Immature natural killer cell (primary cell): ENCODE results near the gene DDIT4. TPM values are rescaled to one million over a fixed set of nuclear protein-coding genes. Genes with fewer than 3 reads are reported as not detected.
A peak's percentile ranks its signal among the peaks of the same experiment; 100 is the strongest.

Experiments used
- DNase-seq, 3 donors: peaks; one replicate each; pipeline ENCODE4 v3.0.0; 2022; ENCODE audit warnings: mixed read lengths in 1 of 3
- H3K27ac Mint-ChIP-seq, 6 donors: one replicate each; pipeline ENCODE4 v1.8.0; 2020; ENCODE audit warnings: mixed read lengths in 6 of 6, mild to moderate bottlenecking in 5 of 6, inconsistent platforms in 4 of 6, moderate library complexity in 3 of 6
- H3K27me3 Mint-ChIP-seq, 3 donors: one replicate each; pipeline ENCODE4 v1.8.0; 2020 to 2021; ENCODE audit warnings: low read depth in 3 of 3, mild to moderate bottlenecking in 3 of 3, mixed read lengths in 3 of 3, moderate library complexity in 3 of 3, inconsistent platforms in 1 of 3
- H3K36me3 Mint-ChIP-seq, 3 donors: one replicate each; pipeline ENCODE4 v1.8.0; 2020; ENCODE audit warnings: mixed read lengths in 3 of 3, inconsistent platforms in 2 of 3, mild to moderate bottlenecking in 2 of 3
- H3K4me1 Mint-ChIP-seq, 2 donors: one replicate each; pipeline ENCODE4 v1.8.0; 2020; ENCODE audit warnings: inconsistent platforms in 2 of 2, mild to moderate bottlenecking in 2 of 2, mixed read lengths in 2 of 2, moderate library complexity in 1 of 2
- H3K4me3 Mint-ChIP-seq, 5 donors: one replicate each; pipeline ENCODE4 v1.8.0; 2020; ENCODE audit warnings: mild to moderate bottlenecking in 5 of 5, mixed read lengths in 5 of 5, inconsistent platforms in 3 of 5, moderate library complexity in 3 of 5
- H3K9me3 Mint-ChIP-seq, 6 donors: one replicate each; pipeline ENCODE4 v1.8.0; 2020; ENCODE audit warnings: mild to moderate bottlenecking in 6 of 6, mixed read lengths in 6 of 6, inconsistent platforms in 4 of 6, moderate library complexity in 3 of 6
- polyA plus RNA-seq, 3 donors: library from polyadenylated mRNA; unstranded; fragments of 300-500 nt; fragmentation: Illumina TruSeq; gene quantifications; one replicate each; pipeline ENCODE4 v1.2.3, GENCODE V29; 2021

The DDIT4 gene
- polyA plus RNA-seq, 3 donors from 2014 or later, result 437 to 876 (median 450) TPM

GRCh38 chr10:72315611-72316385 is 42.1 kb downstream of the DDIT4 start:
- Mint-ChIP-seq H3K4me3 (peak overlapping the region in 3 of 5 donors; percentile 34 to 78 (median 64)), H3K9me3 (no peaks in the 10 kb centered on the region), H3K27me3 (peaks cover 2 to 17% (median 15%) of the 10 kb centered on the region in 3 donors), H3K27ac (peak overlapping the region; percentile 70 to 96 (median 77)), H3K4me1 (peaks cover 52 to 57% of the 10 kb centered on the region in 2 donors), H3K36me3 (no peaks in the 10 kb centered on the region)
- DNase-seq, result no peak

- Mint-ChIP-seq H3K27ac (peak overlapping the region; percentile 70 to 96 (median 77)), H3K36me3 (no peaks in the 10 kb centered on the region), H3K27me3 (peaks cover 2 to 18% (median 15%) of the 10 kb centered on the region in 3 donors), H3K4me1 (peaks cover 55 to 59% of the 10 kb centered on the region in 2 donors), H3K9me3 (no peaks in the 10 kb centered on the region), H3K4me3 (peak overlapping the region in 2 of 5 donors; percentile 34 to 64)
- DNase-seq, result no peak
Observed at GRCh38 chr10:72316386-72316700, 42.6 kb downstream of the DDIT4 start.

GRCh38 chr10:72316748-72317435 is 43.2 kb downstream of the DDIT4 start:
- no peaks in the 10 kb centered on the region for H3K9me3 Mint-ChIP-seq
- peaks cover 50 to 61% of the 10 kb centered on the region in 2 donors for H3K4me1 Mint-ChIP-seq
- peaks cover 2 to 18% (median 13%) of the 10 kb centered on the region in 3 donors for H3K27me3 Mint-ChIP-seq
- no peaks in the 10 kb centered on the region for H3K36me3 Mint-ChIP-seq
- DNase-seq, result peak in 1 of 3 donors; percentile 48
- peak overlapping the region in 4 of 5 donors; percentile 33 to 71 (median 58) for H3K4me3 Mint-ChIP-seq
- peak overlapping the region; percentile 85 to 98 (median 90) for H3K27ac Mint-ChIP-seq

GRCh38 chr10:72318418-72319262 is 44.9 kb downstream of the DDIT4 start:
- Mint-ChIP-seq H3K4me3 (peak overlapping the region; percentile 68 to 94 (median 80)), H3K9me3 (no peaks in the 10 kb centered on the region), H3K27me3 (peaks cover 2 to 18% (median 13%) of the 10 kb centered on the region in 3 donors), H3K27ac (peak overlapping the region; percentile 94 to 99 (median 97)), H3K36me3 (no peaks in the 10 kb centered on the region), H3K4me1 (peaks cover 54 to 72% of the 10 kb centered on the region in 2 donors)
- no peak for DNase-seq

- peaks cover 64 to 80% of the 10 kb centered on the region in 2 donors for H3K4me1 Mint-ChIP-seq
- no peaks in the 10 kb centered on the region for H3K36me3 Mint-ChIP-seq
- peak overlapping the region; percentile 74 to 94 (median 80) for H3K4me3 Mint-ChIP-seq
- peaks cover 3 to 16% (median 14%) of the 10 kb centered on the region in 3 donors for H3K27me3 Mint-ChIP-seq
- peak; percentile 93 to 95 (median 94) for DNase-seq
- peak overlapping the region; percentile 97 to 100 (median 98) for H3K27ac Mint-ChIP-seq
- H3K9me3 Mint-ChIP-seq, result no peaks in the 10 kb centered on the region
Observed at GRCh38 chr10:72319416-72320254, 45.9 kb downstream of the DDIT4 start.

- H3K27me3 Mint-ChIP-seq, result peaks cover 4 to 16% (median 16%) of the 10 kb centered on the region in 3 donors
- H3K9me3 Mint-ChIP-seq, result no peaks in the 10 kb centered on the region
- H3K27ac Mint-ChIP-seq, result peak overlapping the region; percentile 97 to 100 (median 98)
- no peak for DNase-seq
- H3K4me1 Mint-ChIP-seq, result peaks cover 62 to 80% of the 10 kb centered on the region in 2 donors
- H3K4me3 Mint-ChIP-seq, result peak overlapping the region; percentile 74 to 87 (median 80)
- H3K36me3 Mint-ChIP-seq, result no peaks in the 10 kb centered on the region
Observed at GRCh38 chr10:72320676-72321247, 47.0 kb downstream of the DDIT4 start.

- Mint-ChIP-seq H3K9me3 (no peaks in the 10 kb centered on the region), H3K4me1 (peaks cover 58 to 76% of the 10 kb centered on the region in 2 donors), H3K27ac (peak overlapping the region; percentile 97 to 100 (median 98)), H3K36me3 (no peaks in the 10 kb centered on the region), H3K27me3 (peaks cover 4 to 17% (median 16%) of the 10 kb centered on the region in 3 donors), H3K4me3 (no peak overlapping the region)
- DNase-seq, result no peak
Observed at GRCh38 chr10:72321248-72322029, 47.7 kb downstream of the DDIT4 start.

DNA sequence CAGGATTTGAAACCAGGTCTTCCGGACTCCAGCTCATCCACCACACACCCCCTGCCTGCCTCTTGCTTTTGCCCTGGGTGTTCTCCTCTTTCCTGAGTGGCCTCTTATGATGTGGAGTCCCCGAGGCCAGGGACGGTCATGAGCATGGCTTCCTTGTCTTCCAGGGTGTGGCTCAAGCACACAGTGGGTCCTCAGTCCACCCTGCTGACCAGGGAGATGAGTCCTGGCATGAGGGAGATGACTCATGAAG is 48.2 kb downstream of the DDIT4 start:
- Mint-ChIP-seq H3K36me3 (no peaks in the 10 kb centered on the region), H3K4me1 (peaks cover 59 to 77% of the 10 kb centered on the region in 2 donors), H3K27me3 (peaks cover 6 to 22% (median 20%) of the 10 kb centered on the region in 3 donors), H3K27ac (peak overlapping the region; percentile 77 to 99 (median 88)), H3K9me3 (no peaks in the 10 kb centered on the region), H3K4me3 (peak overlapping the region in 4 of 5 donors; percentile 2 to 35 (median 19))
- DNase-seq, result no peak

DNA sequence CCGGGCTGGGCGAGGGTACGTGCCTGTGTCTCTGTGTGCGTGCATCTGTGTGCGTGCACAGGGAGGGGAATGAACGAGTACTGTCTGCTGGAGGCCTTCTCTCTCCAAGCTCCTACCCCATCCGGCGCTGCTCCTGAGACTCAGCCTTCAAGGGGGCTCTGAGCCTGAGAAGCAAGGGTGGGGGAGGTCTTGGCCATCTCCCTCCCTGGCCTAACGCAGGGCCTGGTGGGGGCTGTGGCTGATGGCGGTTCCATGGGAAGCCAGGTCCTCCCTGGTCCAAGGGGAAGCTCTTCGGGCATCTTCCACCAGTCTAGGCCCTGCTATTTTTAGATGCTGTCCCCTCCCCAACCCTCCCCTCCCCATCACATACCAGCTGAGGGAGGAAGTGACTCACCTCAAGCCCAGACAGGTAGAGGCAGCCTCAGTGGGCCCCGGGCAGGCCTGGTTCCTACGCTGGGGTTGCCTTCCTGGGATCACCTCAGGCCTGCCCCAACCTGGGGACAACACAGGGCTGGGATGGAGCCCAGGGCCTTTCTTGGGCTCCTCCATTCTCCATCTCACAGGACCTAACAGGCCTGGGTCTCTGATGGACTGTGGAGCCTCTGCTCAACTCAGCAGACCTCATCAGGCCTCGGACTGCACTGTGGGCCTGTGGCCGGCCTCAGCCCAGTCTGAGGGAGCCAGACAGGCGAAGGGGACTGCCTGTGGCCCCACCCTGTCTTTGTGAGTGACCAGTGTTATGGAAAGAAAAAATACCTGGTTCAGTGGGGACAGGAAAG is 48.7 kb downstream of the DDIT4 start:
- Mint-ChIP-seq H3K4me3 (peak overlapping the region in 3 of 5 donors; percentile 17 to 35 (median 21)), H3K27ac (peak overlapping the region; percentile 77 to 99 (median 88)), H3K36me3 (no peaks in the 10 kb centered on the region), H3K27me3 (peaks cover 7 to 26% (median 20%) of the 10 kb centered on the region in 3 donors), H3K9me3 (no peaks in the 10 kb centered on the region), H3K4me1 (peaks cover 57 to 78% of the 10 kb centered on the region in 2 donors)
- DNase-seq, result no peak

DNA sequence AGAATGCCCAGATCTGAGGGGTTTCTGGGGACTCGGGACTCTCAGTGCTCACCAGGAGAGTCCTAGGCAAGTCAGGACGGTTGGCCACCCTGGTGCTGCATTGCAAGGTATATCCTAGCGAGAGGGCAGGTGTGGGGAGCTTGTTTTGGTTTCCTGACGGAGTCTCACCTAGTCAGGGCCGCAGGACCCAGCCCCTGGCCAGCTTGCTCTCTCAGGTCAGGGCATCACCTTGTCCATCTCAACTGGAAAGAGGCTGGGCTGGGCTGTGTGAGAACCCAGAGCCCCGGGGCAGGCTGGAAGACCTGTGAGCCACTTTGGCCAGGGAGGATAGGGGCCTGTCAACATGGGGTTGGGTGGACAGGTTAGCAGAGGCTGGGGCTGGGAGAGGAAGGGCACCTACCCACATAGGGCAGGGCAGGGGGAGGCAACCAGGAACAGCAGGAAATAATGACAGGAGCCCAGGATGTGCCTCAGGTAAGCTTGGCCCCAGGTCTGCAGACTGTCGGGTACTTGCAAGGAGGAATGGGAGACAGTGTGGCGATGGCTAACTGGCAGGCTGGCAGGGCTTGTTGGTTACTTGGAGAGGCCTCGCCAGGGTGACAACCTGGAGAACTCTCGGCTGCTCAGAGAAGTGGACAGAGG is 49.5 kb downstream of the DDIT4 start:
- peaks cover 61 to 82% of the 10 kb centered on the region in 2 donors for H3K4me1 Mint-ChIP-seq
- DNase-seq, result no peak
- peaks cover 7 to 26% (median 23%) of the 10 kb centered on the region in 3 donors for H3K27me3 Mint-ChIP-seq
- no peak overlapping the region for H3K4me3 Mint-ChIP-seq
- no peaks in the 10 kb centered on the region for H3K36me3 Mint-ChIP-seq
- H3K9me3 Mint-ChIP-seq, result no peaks in the 10 kb centered on the region
- peak overlapping the region in 5 of 6 donors; percentile 64 to 83 (median 79) for H3K27ac Mint-ChIP-seq

GRCh38 chr10:72323771-72324191 is 50.1 kb downstream of the DDIT4 start:
- Mint-ChIP-seq H3K27ac (peak overlapping the region in 4 of 6 donors; percentile 51 to 88 (median 76)), H3K4me1 (peaks cover 61 to 82% of the 10 kb centered on the region in 2 donors), H3K27me3 (peaks cover 6 to 23% (median 22%) of the 10 kb centered on the region in 3 donors), H3K4me3 (peak overlapping the region in 1 of 5 donors; percentile 59), H3K9me3 (no peaks in the 10 kb centered on the region), H3K36me3 (no peaks in the 10 kb centered on the region)
- DNase-seq, result no peak
